ENCODE data around the gene SEC24B. TPM values are rescaled to one million over a fixed set of nuclear protein-coding genes. Genes with fewer than 3 reads are reported as not detected.
A peak's percentile ranks its signal among the peaks of the same experiment; 100 is the strongest.

SEC24B gene
- total and polyA plus RNA-seq, 2 donors (not counting 3 experiments of a cell fraction or from before 2014, with no cell fraction given) = 35.9 to 46.2 TPM

GRCh38 chr4:109548655-109549054 lies 115.0 kb downstream of the SEC24B start:
- Histone ChIP-seq H3K4me3 (replicated peaks in 1 of 3; ENCODE audit: insufficient read depth in 1 of 3, low read depth in 1 of 3, low read length in 3 of 3) (peak overlapping the region in 1 of 3 experiments; percentile 1), H3K9me1 (replicated peaks; ENCODE audit: control insufficient read depth, extremely low read depth, insufficient read depth, low read length) (no peaks in the 10 kb centered on the region), H3K9me3 (replicated peaks; ENCODE audit: control insufficient read depth, insufficient read depth, low read length) (no peaks in the 10 kb centered on the region), H3K79me2 (ENCODE audit: control insufficient read depth, insufficient read depth, low read length) (no peaks in the 10 kb centered on the region), H3K4me1 (ENCODE audit: control insufficient read depth, extremely low read depth, insufficient read depth, low read length) (peaks cover 17% of the 10 kb centered on the region), H3K4me2 (ENCODE audit: insufficient read depth, low read length) (peak overlapping the region; percentile 74), H2AFZ (ENCODE audit: low read depth, low read length) (no peak overlapping the region), H3K27ac (ENCODE audit: insufficient read depth, low read depth, low read length) (peak overlapping the region; percentile 84), H3K27me3 (ENCODE audit: control insufficient read depth in 2 of 2, insufficient read depth in 2 of 2, low read length in 2 of 2) (no peaks in the 10 kb centered on the region), H4K20me1 (replicated peaks; ENCODE audit: control insufficient read depth, extremely low read depth, insufficient read depth, low read length) (no peaks in the 10 kb centered on the region), H3K36me3 (ENCODE audit: control insufficient read depth in 2 of 2, extremely low read depth in 1 of 2, insufficient read depth in 2 of 2, low read length in 2 of 2) (peaks cover 0 to 4% of the 10 kb centered on the region in 2 experiments), H3K9ac (replicated peaks; ENCODE audit: extremely low read depth, insufficient read depth, low read length) (peak overlapping the region; percentile 38)
- TF ChIP-seq POLR2AphosphoS5 (IDR thresholded peaks at IDR 0.05; ENCODE audit: insufficient read depth, low read depth, low read length) (peak; percentile 89), CTCF (IDR thresholded peaks at IDR 0.05; ENCODE audit: extremely low read depth in 1 of 2, insufficient read depth in 1 of 2, low read depth in 1 of 2, low read length in 2 of 2) (no peak), POLR2A (IDR thresholded peaks at IDR 0.05; ENCODE audit: low read depth, low read length) (peak; percentile 36), FOS (IDR thresholded peaks at IDR 0.05; ENCODE audit: borderline replicate concordance, insufficient read depth, low read length) (peak; percentile 98), GATA2 (IDR thresholded peaks at IDR 0.05; ENCODE audit: insufficient read depth, insufficient read length, low read depth, low read length) (peak; percentile 53), JUN (IDR thresholded peaks at IDR 0.05; ENCODE audit: borderline replicate concordance, insufficient read depth, insufficient read length, low read depth) (peak; percentile 86), EZH2 (IDR thresholded peaks at IDR 0.05; ENCODE audit: borderline replicate concordance, low read depth, low read length, severe bottlenecking) (no peak), MAX (IDR thresholded peaks at IDR 0.05; ENCODE audit: insufficient read depth, insufficient read length) (no peak), MYC (IDR thresholded peaks at IDR 0.05; ENCODE audit: low read depth, low read length) (no peak)
- CTCF ChIA-PET = interaction anchor here (1.0 kb wide), 2 partner anchors 11 to 104 kb away, joined by 4 read pairs; partner anchors contain the start of gene MCUB
- POLR2A ChIA-PET = interaction anchor here (0.6 kb wide), 1 partner anchor 11 kb away, joined by 4 read pairs; the partner anchor contains the start of gene MCUB
- FAIRE-seq (peak; percentile 92), DNase-seq (ENCODE audit: low read depth, low spot score) (peak; percentile 94)
- intact Hi-C loops (cut with micrococcal nuclease) (loop anchor here (1.0 to 2.0 kb wide), 3 partner anchors 12 to 422 kb away; partner anchors contain the start of gene MCUB), dilution Hi-C loops (cut with MboI; ENCODE audit: extremely low pct_ligation_motif_present, low sequenced_read_pairs) (no loop called here)
- BruUV-seq (replicated peaks) = no TSS peak
